Measurements from ENCODE around the gene PPARD.

Gene PPARD

GRCh38 chr6:35454391-35455110 is 112.2 kb downstream of the PPARD start:
- DNase-seq (ENCODE audit: extremely low spot score), result no peak
- CTCF ChIA-PET, result interaction anchor here (0.6 to 0.7 kb wide), 3 partner anchors 94 to 286 kb away, joined by 3 to 4 read pairs (median 4); no protein-coding TSS in a partner anchor
- TF ChIP-seq L3MBTL2 (conservative IDR thresholded peaks at IDR 0.05) (no peak), FOXA1 (IDR thresholded peaks at IDR 0.05) (no peak), SP1 (IDR thresholded peaks at IDR 0.05) (no peak), CTBP1 (IDR thresholded peaks at IDR 0.05; ENCODE audit: borderline replicate concordance) (no peak), LEF1 (IDR thresholded peaks at IDR 0.05; ENCODE audit: borderline replicate concordance) (no peak), ZNF384 (IDR thresholded peaks at IDR 0.05) (no peak), FOXM1 (IDR thresholded peaks at IDR 0.05; ENCODE audit: borderline replicate concordance) (no peak), SUZ12 (IDR thresholded peaks at IDR 0.05) (no peak), ARNT (IDR thresholded peaks at IDR 0.05) (no peak), TARDBP (IDR thresholded peaks at IDR 0.05) (no peak), NFRKB (IDR thresholded peaks at IDR 0.05) (no peak), HDGF (IDR thresholded peaks at IDR 0.05; ENCODE audit: borderline replicate concordance) (no peak), FOXK2 (IDR thresholded peaks at IDR 0.05) (no peak), PKNOX1 (IDR thresholded peaks at IDR 0.05) (no peak), BHLHE40 (IDR thresholded peaks at IDR 0.05; ENCODE audit: borderline replicate concordance) (no peak), ELF4 (IDR thresholded peaks at IDR 0.05) (no peak)
- POLR2A ChIA-PET, result interaction anchor here (1.4 kb wide), 1 partner anchor 13 kb away, joined by 4 read pairs; the partner anchor contains the start of gene RPL10A

GRCh38 chr6:35457907-35458306 is 115.5 kb downstream of the PPARD start:
- DNase-seq (ENCODE audit: extremely low spot score), result no peak
- TF ChIP-seq FOXM1 (IDR thresholded peaks at IDR 0.05; ENCODE audit: borderline replicate concordance) (no peak), PKNOX1 (IDR thresholded peaks at IDR 0.05) (no peak), HDGF (IDR thresholded peaks at IDR 0.05; ENCODE audit: borderline replicate concordance) (no peak)
- ChIA-PET POLR2A (interaction anchor here (1.0 to 2.2 kb wide), 2 partner anchors 10 to 11 kb away, joined by 3 to 9 read pairs; partner anchors contain the start of gene RPL10A), CTCF (no interaction called here)

GRCh38 chr6:35461270-35461669 is 118.9 kb downstream of the PPARD start:
- TF ChIP-seq PKNOX1 (IDR thresholded peaks at IDR 0.05) (no peak), ZNF384 (IDR thresholded peaks at IDR 0.05) (no peak), SP1 (IDR thresholded peaks at IDR 0.05) (no peak)
- CTCF ChIA-PET, result interaction anchor here (0.8 kb wide), 1 partner anchor 12 kb away, joined by 3 read pairs; no protein-coding TSS in a partner anchor
- no peak for DNase-seq (ENCODE audit: extremely low spot score)
- POLR2A ChIA-PET, result no interaction called here

GRCh38 chr6:35463292-35463691 is 120.9 kb downstream of the PPARD start:
- CTCF ChIA-PET, result no interaction called here

GRCh38 chr6:35465646-35466045 is 123.3 kb downstream of the PPARD start:
- TF ChIP-seq ZNF384 (IDR thresholded peaks at IDR 0.05), result no peak
- no peak for TF ChIP-seq PKNOX1 (IDR thresholded peaks at IDR 0.05)
- TF ChIP-seq ARNT (IDR thresholded peaks at IDR 0.05), result no peak
- no peak for TF ChIP-seq HDGF (IDR thresholded peaks at IDR 0.05; ENCODE audit: borderline replicate concordance)
- no peak for TF ChIP-seq L3MBTL2 (conservative IDR thresholded peaks at IDR 0.05)
- TF ChIP-seq SP1 (IDR thresholded peaks at IDR 0.05), result no peak
- POLR2A ChIA-PET, result interaction anchor here (0.5 to 0.9 kb wide), 2 partner anchors 177 to 206 kb away, joined by 3 read pairs; partner anchors contain the start of gene ZNF76
- no peak for DNase-seq (ENCODE audit: extremely low spot score)
- CTCF ChIA-PET, result interaction anchor here (1.0 kb wide), 1 partner anchor 117 kb away, joined by 3 read pairs; no protein-coding TSS in a partner anchor

More at GRCh38 chr6:35463292-35463691, 120.9 kb downstream of the PPARD start:
- no peak for DNase-seq (ENCODE audit: extremely low spot score)
- no peak for TF ChIP-seq FOXA1 (IDR thresholded peaks at IDR 0.05)
- no peak for TF ChIP-seq L3MBTL2 (conservative IDR thresholded peaks at IDR 0.05)
- TF ChIP-seq ELF4 (IDR thresholded peaks at IDR 0.05), result no peak
- TF ChIP-seq PKNOX1 (IDR thresholded peaks at IDR 0.05), result no peak
- no peak for TF ChIP-seq HDGF (IDR thresholded peaks at IDR 0.05; ENCODE audit: borderline replicate concordance)
- no peak for TF ChIP-seq SP1 (IDR thresholded peaks at IDR 0.05)
- no peak for TF ChIP-seq TARDBP (IDR thresholded peaks at IDR 0.05)
- no peak for TF ChIP-seq NFRKB (IDR thresholded peaks at IDR 0.05)
- no peak for TF ChIP-seq FOXM1 (IDR thresholded peaks at IDR 0.05; ENCODE audit: borderline replicate concordance)
- TF ChIP-seq ARNT (IDR thresholded peaks at IDR 0.05), result no peak
- no peak for TF ChIP-seq BHLHE40 (IDR thresholded peaks at IDR 0.05; ENCODE audit: borderline replicate concordance)
- no peak for TF ChIP-seq CTBP1 (IDR thresholded peaks at IDR 0.05; ENCODE audit: borderline replicate concordance)
- no peak for TF ChIP-seq ZNF384 (IDR thresholded peaks at IDR 0.05)
- TF ChIP-seq LEF1 (IDR thresholded peaks at IDR 0.05; ENCODE audit: borderline replicate concordance), result no peak
- POLR2A ChIA-PET, result no interaction called here
